Measurements from ENCODE around the gene NPC1L1.

The NPC1L1 gene

DNA sequence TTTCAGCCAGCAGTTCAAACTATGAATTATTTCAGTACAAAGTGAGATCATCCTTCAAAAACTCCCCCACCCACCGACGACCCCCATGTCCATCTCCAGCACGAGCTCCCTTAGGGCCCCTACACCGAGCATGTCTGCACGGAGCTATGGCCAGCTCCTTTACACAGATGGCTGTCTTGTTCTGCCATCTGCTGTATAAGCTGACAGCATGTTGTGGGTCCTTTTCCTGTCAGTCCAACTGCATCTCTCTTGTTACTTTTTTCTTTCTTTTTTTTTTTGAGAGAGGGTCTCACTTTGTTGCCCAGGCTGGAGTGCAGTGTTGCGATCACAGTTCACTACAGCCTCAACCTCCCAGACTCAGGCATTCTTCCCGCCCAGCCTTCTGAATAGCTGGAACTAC lies 21.6 kb downstream of the NPC1L1 start:
- Histone ChIP-seq H3K4me2 (ENCODE audit: low read depth, low read length, poor library complexity, severe bottlenecking) (no peak overlapping the region), H3K4me3 (ENCODE audit: insufficient read depth, low read length, poor library complexity, severe bottlenecking) (no peak overlapping the region), H3K36me3 (ENCODE audit: low read length) (no peaks in the 10 kb centered on the region), H3K27ac (ENCODE audit: low read depth, low read length) (no peak overlapping the region), H3K79me2 (ENCODE audit: insufficient read depth, low read length) (no peaks in the 10 kb centered on the region), H3K9ac (ENCODE audit: low read length) (no peak overlapping the region), H3K9me3 (ENCODE audit: insufficient read depth, low read length) (no peaks in the 10 kb centered on the region), H3K27me3 (ENCODE audit: low read length) (no peaks in the 10 kb centered on the region), H2AFZ (ENCODE audit: low read depth, low read length, severe bottlenecking) (no peak overlapping the region), H4K20me1 (ENCODE audit: low read depth, low read length) (no peaks in the 10 kb centered on the region), H3F3A (ENCODE audit: insufficient read depth) (no peaks in the 10 kb centered on the region), H3K9me2 (replicated peaks; ENCODE audit: insufficient read depth, low read length) (no peaks in the 10 kb centered on the region)
- TF ChIP-seq EZH2phosphoT487 (conservative IDR thresholded peaks at IDR 0.05; ENCODE audit: low read length) = no peak
- TF ChIP-seq, protein P1, sequence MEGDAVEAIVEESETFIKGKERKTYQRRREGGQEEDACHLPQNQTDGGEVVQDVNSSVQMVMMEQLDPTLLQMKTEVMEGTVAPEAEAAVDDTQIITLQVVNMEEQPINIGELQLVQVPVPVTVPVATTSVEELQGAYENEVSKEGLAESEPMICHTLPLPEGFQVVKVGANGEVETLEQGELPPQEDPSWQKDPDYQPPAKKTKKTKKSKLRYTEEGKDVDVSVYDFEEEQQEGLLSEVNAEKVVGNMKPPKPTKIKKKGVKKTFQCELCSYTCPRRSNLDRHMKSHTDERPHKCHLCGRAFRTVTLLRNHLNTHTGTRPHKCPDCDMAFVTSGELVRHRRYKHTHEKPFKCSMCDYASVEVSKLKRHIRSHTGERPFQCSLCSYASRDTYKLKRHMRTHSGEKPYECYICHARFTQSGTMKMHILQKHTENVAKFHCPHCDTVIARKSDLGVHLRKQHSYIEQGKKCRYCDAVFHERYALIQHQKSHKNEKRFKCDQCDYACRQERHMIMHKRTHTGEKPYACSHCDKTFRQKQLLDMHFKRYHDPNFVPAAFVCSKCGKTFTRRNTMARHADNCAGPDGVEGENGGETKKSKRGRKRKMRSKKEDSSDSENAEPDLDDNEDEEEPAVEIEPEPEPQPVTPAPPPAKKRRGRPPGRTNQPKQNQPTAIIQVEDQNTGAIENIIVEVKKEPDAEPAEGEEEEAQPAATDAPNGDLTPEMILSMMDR (IDR thresholded peaks at IDR 0.05; ENCODE audit: insufficient read depth, low read length, poor library complexity, severe bottlenecking) = no peak

DNA sequence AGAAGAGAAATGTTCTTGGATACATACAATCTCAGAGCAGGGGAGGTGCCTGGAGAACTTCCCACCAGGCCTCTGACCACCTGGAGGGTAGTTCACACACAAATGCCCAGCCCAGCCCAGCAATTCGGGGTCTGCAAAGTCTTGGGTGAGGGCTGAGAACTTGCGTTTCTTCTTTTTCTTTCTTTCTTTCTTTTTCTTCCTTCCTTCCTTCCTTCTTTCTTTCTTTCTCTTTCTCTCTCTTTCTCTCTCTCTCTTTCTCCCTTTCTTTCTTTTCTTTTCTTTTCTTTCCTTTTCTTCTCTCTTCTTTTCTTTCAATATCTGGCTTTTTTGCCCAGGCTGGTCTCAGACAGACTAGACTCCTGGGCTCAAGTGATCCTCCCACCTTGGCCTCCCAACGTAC lies 22.4 kb downstream of the NPC1L1 start:
- Histone ChIP-seq H3K9me2 (replicated peaks; ENCODE audit: insufficient read depth, low read length) (no peaks in the 10 kb centered on the region), H4K20me1 (ENCODE audit: low read depth, low read length) (no peaks in the 10 kb centered on the region), H3K27me3 (ENCODE audit: low read length) (no peaks in the 10 kb centered on the region), H3K36me3 (ENCODE audit: low read length) (no peaks in the 10 kb centered on the region), H3K4me3 (ENCODE audit: insufficient read depth, low read length, poor library complexity, severe bottlenecking) (no peak overlapping the region), H2AFZ (ENCODE audit: low read depth, low read length, severe bottlenecking) (no peak overlapping the region), H3F3A (ENCODE audit: insufficient read depth) (no peaks in the 10 kb centered on the region), H3K9me3 (ENCODE audit: insufficient read depth, low read length) (no peaks in the 10 kb centered on the region), H3K4me2 (ENCODE audit: low read depth, low read length, poor library complexity, severe bottlenecking) (no peak overlapping the region), H3K9ac (ENCODE audit: low read length) (no peak overlapping the region), H3K27ac (ENCODE audit: low read depth, low read length) (no peak overlapping the region), H3K79me2 (ENCODE audit: insufficient read depth, low read length) (no peaks in the 10 kb centered on the region)
- TF ChIP-seq EZH2phosphoT487 (conservative IDR thresholded peaks at IDR 0.05; ENCODE audit: low read length) = no peak
- TF ChIP-seq, protein P1 (IDR thresholded peaks at IDR 0.05; ENCODE audit: insufficient read depth, low read length, poor library complexity, severe bottlenecking) = no peak

DNA sequence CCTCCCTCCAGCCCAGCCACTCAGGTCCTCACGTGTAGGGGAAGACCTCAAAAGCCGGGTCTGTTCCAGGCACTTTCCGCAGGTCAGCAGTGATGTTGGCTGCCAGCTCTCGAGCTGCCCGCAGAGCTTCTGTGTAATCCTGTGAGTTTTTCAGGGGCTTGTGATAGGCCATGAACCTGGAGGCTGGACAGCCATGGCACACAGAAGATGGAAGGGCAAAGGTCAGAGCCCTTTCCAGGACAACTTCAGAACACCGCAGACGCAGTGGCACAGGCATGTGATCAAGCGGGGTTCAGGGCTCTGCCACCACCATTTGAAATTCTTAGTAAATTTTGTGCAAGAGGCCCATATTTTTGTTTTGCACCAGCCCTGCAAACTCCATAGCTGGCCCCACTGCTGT lies 24.0 kb downstream of the NPC1L1 start:
- H3K9me2 ChIP-seq (replicated peaks; ENCODE audit: insufficient read depth, low read length) = no peaks in the 10 kb centered on the region

More for the DNA sequence above, 24.0 kb downstream of the NPC1L1 start:
- Histone ChIP-seq H4K20me1 (ENCODE audit: low read depth, low read length) (no peaks in the 10 kb centered on the region), H3K79me2 (ENCODE audit: insufficient read depth, low read length) (no peaks in the 10 kb centered on the region), H3K4me2 (ENCODE audit: low read depth, low read length, poor library complexity, severe bottlenecking) (no peak overlapping the region), H3K36me3 (ENCODE audit: low read length) (no peaks in the 10 kb centered on the region), H3K9ac (ENCODE audit: low read length) (no peak overlapping the region), H3F3A (ENCODE audit: insufficient read depth) (no peaks in the 10 kb centered on the region), H3K9me3 (ENCODE audit: insufficient read depth, low read length) (no peaks in the 10 kb centered on the region), H2AFZ (ENCODE audit: low read depth, low read length, severe bottlenecking) (no peak overlapping the region), H3K27me3 (ENCODE audit: low read length) (no peaks in the 10 kb centered on the region), H3K4me3 (ENCODE audit: insufficient read depth, low read length, poor library complexity, severe bottlenecking) (no peak overlapping the region), H3K27ac (ENCODE audit: low read depth, low read length) (no peak overlapping the region)
- TF ChIP-seq, protein P1 (IDR thresholded peaks at IDR 0.05; ENCODE audit: insufficient read depth, low read length, poor library complexity, severe bottlenecking) = no peak
- no peak for TF ChIP-seq EZH2phosphoT487 (conservative IDR thresholded peaks at IDR 0.05; ENCODE audit: low read length)

Data from SU-DHL-6 (cell line).